ENCODE results near the gene FAHD2B.
"Not testable (repeated sequence)": the region's sequence is repeated elsewhere in the genome, so short reads cannot be mapped to it uniquely, and the experiment has no call there.

Gene FAHD2B

DNA sequence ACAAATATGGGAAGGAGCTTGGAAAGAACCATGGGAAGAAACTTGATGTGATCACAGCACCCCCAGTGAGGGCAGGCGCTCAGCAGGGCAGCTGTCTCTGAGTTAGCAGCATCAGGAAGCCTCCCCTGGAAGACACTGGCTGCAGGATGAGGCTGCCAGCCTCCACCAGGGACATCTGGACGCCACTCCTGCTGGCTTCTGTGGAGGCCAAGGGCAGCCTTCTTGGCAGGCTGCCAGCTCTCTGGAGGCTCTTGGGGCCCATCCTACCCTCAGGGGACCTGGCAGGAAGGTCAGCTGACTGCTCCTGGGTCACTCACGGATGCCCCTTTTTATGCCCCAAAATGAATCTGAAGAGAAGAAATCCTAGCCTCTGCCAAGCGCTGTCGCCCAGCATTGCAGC, 26.0 kb downstream of the FAHD2B start:
- in situ Hi-C loops (cut with MboI; ENCODE audit: low sequenced_read_pairs), result not testable (repeated sequence)

GRCh38 chr2:97068074-97068473, 26.6 kb downstream of the FAHD2B start:
- in situ Hi-C loops (cut with MboI; ENCODE audit: low sequenced_read_pairs), result no loop called here

DNA sequence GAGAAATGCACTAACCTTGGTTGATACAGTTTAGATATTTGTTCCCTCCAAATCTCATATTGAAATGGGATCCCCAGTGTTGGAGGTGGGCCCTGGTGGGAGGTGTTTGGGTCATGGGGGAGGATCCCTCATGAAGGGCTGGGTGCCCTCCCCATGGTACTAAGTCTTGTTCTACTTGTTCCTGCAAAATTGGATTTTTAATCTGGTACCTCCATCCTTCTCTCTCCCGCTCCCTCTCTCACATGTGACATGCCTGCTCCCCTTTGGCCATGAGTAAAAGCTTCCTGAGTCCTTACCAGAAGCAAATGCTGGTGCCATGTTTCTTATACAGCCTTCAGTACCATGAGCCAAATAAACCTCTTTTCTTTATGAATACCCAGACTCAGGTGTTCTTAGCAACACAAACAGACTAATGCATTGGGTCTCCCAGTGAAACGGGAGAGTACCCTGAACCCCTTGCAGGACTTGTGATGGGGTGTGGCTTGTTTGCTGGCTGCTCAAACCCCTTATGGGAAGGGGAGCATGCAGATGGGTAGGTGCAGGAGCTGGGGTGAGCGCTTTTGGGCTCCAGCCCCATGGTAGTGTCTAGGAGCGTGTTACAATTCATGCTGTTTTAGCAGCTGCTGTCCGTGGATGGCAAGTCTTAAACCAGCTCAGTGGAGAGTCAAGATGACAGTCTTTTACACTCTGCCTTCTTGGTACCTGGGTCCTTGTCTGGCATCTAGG, 27.2 kb downstream of the FAHD2B start:
- in situ Hi-C loops (cut with MboI; ENCODE audit: low sequenced_read_pairs), result no loop called here

DNA sequence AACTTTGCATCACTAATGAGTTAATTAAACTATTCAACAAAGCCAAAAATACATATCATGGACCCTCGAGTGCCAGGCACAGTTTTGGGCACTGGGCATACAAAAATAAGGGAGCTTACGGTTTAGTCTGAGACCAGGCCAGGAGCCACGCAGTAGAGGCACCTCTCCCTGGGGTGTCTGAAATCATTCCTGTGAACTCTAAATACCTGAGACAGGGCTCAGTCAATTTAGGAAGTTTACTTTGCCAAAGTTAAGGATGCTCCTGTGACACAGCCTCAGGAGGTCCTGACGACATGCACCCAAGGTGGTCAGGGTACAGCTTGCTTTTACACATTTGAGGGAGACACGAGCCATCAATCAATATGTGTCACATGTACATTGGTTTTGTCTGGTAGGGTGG, 28.7 kb downstream of the FAHD2B start:
- in situ Hi-C loops (cut with MboI; ENCODE audit: low sequenced_read_pairs), result not testable (repeated sequence)

DNA sequence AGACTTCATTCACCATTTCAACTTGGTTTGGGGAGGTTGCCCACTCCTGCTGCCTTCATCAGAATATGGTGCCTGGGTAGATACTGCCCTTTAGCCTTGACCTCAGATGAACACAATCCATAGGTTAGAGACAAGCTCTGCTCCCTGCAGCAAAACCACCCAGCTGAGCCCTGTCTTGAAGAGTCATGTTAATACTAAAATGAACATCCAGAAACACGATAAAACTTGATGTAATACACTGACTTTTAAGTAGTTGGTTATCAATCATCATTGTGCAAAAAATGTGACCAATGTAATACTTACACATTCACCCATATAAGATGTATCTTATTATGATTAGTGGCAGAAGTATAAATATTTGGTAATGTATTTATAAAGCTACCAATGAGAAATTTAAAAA, 32.7 kb downstream of the FAHD2B start:
- in situ Hi-C loops (cut with MboI; ENCODE audit: low sequenced_read_pairs), result not testable (repeated sequence)

- in situ Hi-C loops (cut with MboI; ENCODE audit: low sequenced_read_pairs), result not testable (repeated sequence)
These were observed 34.9 kb downstream of the FAHD2B start for GRCh38 chr2:97059782-97060181.

- in situ Hi-C loops (cut with MboI; ENCODE audit: low sequenced_read_pairs), result not testable (repeated sequence)
These were observed 38.5 kb downstream of the FAHD2B start for GRCh38 chr2:97056150-97056549.

DNA sequence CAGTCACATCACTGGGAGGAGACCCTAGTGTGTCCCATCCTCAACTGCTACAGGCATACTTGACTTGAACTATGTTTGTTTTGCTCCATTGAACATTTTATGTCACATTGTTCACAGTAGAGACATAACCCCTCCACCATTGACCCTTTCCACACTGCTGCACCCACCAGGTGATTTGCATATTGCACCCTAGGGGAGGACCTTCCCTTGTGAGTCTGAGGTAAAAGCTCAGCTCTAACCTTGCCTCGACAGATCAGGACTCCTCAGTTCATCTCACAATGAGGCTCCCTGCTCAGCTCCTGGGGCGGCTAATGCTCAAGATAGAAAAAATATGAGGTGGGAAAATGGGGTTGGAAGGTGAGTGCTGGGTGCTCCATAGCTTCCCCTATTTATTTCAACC, 44.6 kb downstream of the FAHD2B start:
- in situ Hi-C loops (cut with MboI; ENCODE audit: low sequenced_read_pairs), result not testable (repeated sequence)

DNA sequence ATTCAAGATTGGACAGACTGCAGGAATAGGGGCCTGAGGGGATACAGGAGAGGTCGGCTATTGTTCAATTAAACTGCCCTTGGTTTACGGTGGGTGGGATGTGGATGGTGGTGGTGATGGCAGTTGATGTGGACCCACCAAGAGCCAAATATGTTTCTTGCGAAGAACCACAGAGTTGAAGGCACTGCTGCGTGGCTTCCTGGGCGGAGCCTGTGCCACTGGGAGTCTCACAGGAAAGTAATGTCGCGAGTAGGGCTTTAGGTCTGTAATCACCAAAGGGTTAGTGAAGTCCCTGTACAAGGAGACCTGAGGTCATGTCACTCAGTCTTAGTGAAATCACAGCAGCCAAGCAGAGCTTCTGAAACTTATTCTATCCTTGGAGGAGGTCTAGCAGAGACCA, 46.2 kb downstream of the FAHD2B start:
- in situ Hi-C loops (cut with MboI; ENCODE audit: low sequenced_read_pairs), result not testable (repeated sequence)

DNA sequence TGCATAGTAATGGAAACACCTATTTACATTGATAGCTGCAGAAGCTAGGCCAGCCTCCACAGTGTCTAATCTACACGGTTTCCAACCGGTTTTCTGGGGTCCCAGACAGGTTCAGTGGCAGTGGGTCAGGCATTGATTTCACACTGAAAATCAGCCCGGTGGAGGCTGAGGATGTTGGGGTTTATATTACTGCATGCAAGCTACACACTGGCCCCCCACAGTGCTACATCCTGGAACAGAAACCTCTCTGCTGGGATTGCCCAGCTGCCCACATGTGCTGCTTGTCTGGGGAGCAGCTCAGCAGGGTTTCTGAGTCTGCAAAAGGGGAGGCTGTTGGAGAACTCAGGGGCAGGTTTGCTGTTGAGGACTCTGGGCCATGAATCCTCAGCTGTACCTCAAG, 48.0 kb downstream of the FAHD2B start:
- in situ Hi-C loops (cut with MboI; ENCODE audit: low sequenced_read_pairs), result not testable (repeated sequence)

DNA sequence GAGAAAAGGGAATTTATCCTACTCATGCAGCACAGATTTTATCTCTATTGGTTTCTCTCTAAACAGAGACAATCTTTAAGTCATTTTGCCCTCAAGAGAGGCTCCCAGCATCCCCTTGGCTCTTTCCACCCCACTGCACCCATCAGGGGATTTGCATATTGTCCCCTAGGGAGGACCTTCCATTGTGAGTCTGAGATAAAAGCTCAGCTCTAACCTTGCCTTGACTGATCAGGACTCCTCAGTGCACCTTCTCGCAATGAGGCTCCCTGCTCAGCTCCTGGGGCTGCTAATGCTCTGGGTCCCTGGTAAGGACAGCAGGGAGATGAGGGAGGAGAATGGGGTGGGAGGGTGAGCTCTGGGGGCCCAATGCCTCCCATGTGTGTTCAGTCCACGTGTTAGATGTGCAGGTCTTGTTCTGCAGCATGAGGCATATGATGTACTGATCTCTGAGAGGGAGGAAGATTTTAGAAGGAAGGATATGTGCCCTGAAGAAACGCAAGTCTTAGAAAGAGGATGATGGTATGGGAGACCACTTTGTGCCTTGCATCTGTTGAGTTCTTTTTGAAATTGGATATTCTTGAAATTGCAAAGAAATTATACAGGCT, 48.7 kb downstream of the FAHD2B start:
- in situ Hi-C loops (cut with MboI; ENCODE audit: low sequenced_read_pairs), result not testable (repeated sequence)

Data from HL-60/S4 (cell line).